Motor neuron (in vitro differentiated cells): Measurements from ENCODE around the gene FKBP4. TPM values are rescaled to one million over a fixed set of nuclear protein-coding genes. Genes with fewer than 3 reads are reported as not detected.

ENCODE experiments used
- ATAC-seq, 8 experiments: fragments of 200-7000 bp; cut with Tn5 transposase; replicated peaks in 6 of 8; 2 replicates each; pipeline ENCODE4 v1.8.0; 2021; ENCODE audit warnings: mild to moderate bottlenecking in 8 of 8, moderate library complexity in 8 of 8
- H3K27ac ChIP-seq, 2 donors: fragments of 250-450 bp; sonication (Bioruptor Pico); 2 replicates each; pipeline ENCODE4 v1.9.0; 2021; ENCODE audit warnings: antibody characterized with exemption in 2 of 2, mild to moderate bottlenecking in 2 of 2, moderate library complexity in 1 of 2
- H3K4me1 ChIP-seq, 2 donors: fragments of 250-450 bp; sonication (Bioruptor Pico); replicated peaks in 1 of 2; 2 replicates each; pipeline ENCODE4 v1.6.1; 2021; ENCODE audit warnings: antibody characterized with exemption in 2 of 2, mild to moderate bottlenecking in 2 of 2, moderate library complexity in 1 of 2
- H3K4me3 ChIP-seq, 5 donors: fragments of 250-450 bp; sonication (Bioruptor Pico); 2 replicates each; pipeline ENCODE4 v1.9.0; 2021; ENCODE audit warnings: antibody characterized with exemption in 5 of 5, mild to moderate bottlenecking in 5 of 5, moderate library complexity in 4 of 5
- WGBS, 10 experiments: fragments of 450-650 bp; shearing (Covaris generic); methylation state at CpG; one replicate each; pipeline ENCODE4 v1.0.0; 2022; 5-methylcytosine and 5-hydroxymethylcytosine counted together
- in situ Hi-C, 9 experiments: fragments of 400-800 bp; cut with MboI; loops; one replicate each; pipeline ENCODE4 v1.15.0; 2021; ENCODE audit warnings: low sequenced_read_pairs in 9 of 9, low pct_unique_long_range_greater_than_20kb in 2 of 9; ENCODE audit not compliant: unreplicated experiment in 9 of 9
- total RNA-seq, 8 experiments: library from RNA; unstranded; fragments of 300-600 nt; gene quantifications; 2 replicates each; pipeline versions ENCODE4 v1.2.3 to v1.2.4, GENCODE V29; 2022

Gene FKBP4
- total RNA-seq, 8 experiments from 2014 or later, result 45.3 to 127 (median 103) TPM

GRCh38 chr12:2805143-2805520, 10.4 kb downstream of the FKBP4 start:
- in situ Hi-C loops, result no loop called here
- no peak overlapping the region for H3K27ac ChIP-seq
- 39 to 100% (median 84%) methylated on average over 1 to 2 of the region's 2 CpGs; no CpG with 5 or more reads in 4 of the 10 experiments for WGBS, 10 experiments
- H3K4me1 ChIP-seq, result no peaks in the 10 kb centered on the region
- ATAC-seq, result no peak
- H3K4me3 ChIP-seq, result no peak overlapping the region

GRCh38 chr12:2806700-2807099, 11.9 kb downstream of the FKBP4 start:
- WGBS, 10 experiments, result 80 to 100% (median 95%) methylated on average over 1 to 4 of the region's 6 CpGs; no CpG with 5 or more reads in 2 of the 10 experiments
- Histone ChIP-seq H3K4me3 (no peak overlapping the region), H3K27ac (no peak overlapping the region), H3K4me1 (peaks cover 1 to 2% of the 10 kb centered on the region in 2 donors)
- no peak for ATAC-seq
- in situ Hi-C loops, result no loop called here

GRCh38 chr12:2811801-2812200, 17.0 kb downstream of the FKBP4 start:
- H3K4me3 ChIP-seq, result peak overlapping the region in 4 of 5 donors; percentile 24 to 90 (median 76)
- H3K27ac ChIP-seq, result no peak overlapping the region
- ATAC-seq, result no peak
- in situ Hi-C loops, result no loop called here
- WGBS, 10 experiments, result 70 to 92% (median 81%) methylated on average over 2 to 5 of the region's 5 CpGs; no CpG with 5 or more reads in 2 of the 10 experiments
- peaks cover 6 to 7% of the 10 kb centered on the region in 2 donors for H3K4me1 ChIP-seq

GRCh38 chr12:2812290-2813213, 17.8 kb downstream of the FKBP4 start, which contains the start of gene ITFG2:
TSS of gene ITFG2 (plus strand) at chr12:2812668. CDS start at chr12:2812761, 93 bp downstream.
- 0 to 50% (median 1%) methylated on average over 1 to 19 of the region's 48 CpGs; no CpG with 5 or more reads in 1 of the 10 experiments for WGBS, 10 experiments
- Histone ChIP-seq H3K4me3 (peak within 1 kb of the TSS; percentile 75 to 90 (median 80)), H3K4me1 (peaks cover 6 to 7% of the 10 kb centered on the region in 2 donors), H3K27ac (peak within 1 kb of the TSS; percentile 98)
- in situ Hi-C loops, result no loop called here
- peak; percentile 93 to 98 (median 97) for ATAC-seq

- 0 to 40% (median 12%) methylated on average over 2 to 9 of the region's 10 CpGs for WGBS, 10 experiments
- peak; percentile 12 to 30 (median 18) for ATAC-seq
- Histone ChIP-seq H3K4me1 (peaks cover 6 to 7% of the 10 kb centered on the region in 2 donors), H3K27ac (peak overlapping the region; percentile 98), H3K4me3 (peak overlapping the region; percentile 75 to 90 (median 80))
- in situ Hi-C loops, result no loop called here
Observed at GRCh38 chr12:2813214-2814185, 18.7 kb downstream of the FKBP4 start.

- H3K27ac ChIP-seq, result no peak overlapping the region
- in situ Hi-C loops, result no loop called here
- ATAC-seq, result no peak
- H3K4me3 ChIP-seq, result no peak overlapping the region
- 81 to 100% (median 93%) methylated on average over 1 to 8 of the region's 15 CpGs; no CpG with 5 or more reads in 1 of the 10 experiments for WGBS, 10 experiments
- H3K4me1 ChIP-seq, result peaks cover 3 to 4% of the 10 kb centered on the region in 2 donors
Observed at GRCh38 chr12:2819810-2820209, 25.0 kb downstream of the FKBP4 start.

GRCh38 chr12:2820432-2820831, 25.7 kb downstream of the FKBP4 start:
- H3K4me3 ChIP-seq, result no peak overlapping the region
- no peak for ATAC-seq
- peaks cover 8 to 9% of the 10 kb centered on the region in 2 donors for H3K4me1 ChIP-seq
- in situ Hi-C loops, result no loop called here
- WGBS, 10 experiments, result 100% methylated on average over 1 to 2 of the region's 9 CpGs; no CpG with 5 or more reads in 8 of the 10 experiments
- H3K27ac ChIP-seq, result no peak overlapping the region

GRCh38 chr12:2823483-2823882, 28.7 kb downstream of the FKBP4 start:
- WGBS, 10 experiments, result 53 to 100% (median 83%) methylated on average over 1 to 7 of the region's 7 CpGs; no CpG with 5 or more reads in 1 of the 10 experiments
- in situ Hi-C loops, result no loop called here
- H3K27ac ChIP-seq, result no peak overlapping the region
- H3K4me3 ChIP-seq, result no peak overlapping the region
- no peak for ATAC-seq
- H3K4me1 ChIP-seq, result peaks cover 10 to 13% of the 10 kb centered on the region in 2 donors

GRCh38 chr12:2824541-2824940, 29.8 kb downstream of the FKBP4 start:
- H3K4me3 ChIP-seq, result no peak overlapping the region
- 46 to 86% (median 68%) methylated on average over 1 to 6 of the region's 6 CpGs; no CpG with 5 or more reads in 2 of the 10 experiments for WGBS, 10 experiments
- no peak overlapping the region for H3K27ac ChIP-seq
- in situ Hi-C loops, result no loop called here
- ATAC-seq, result no peak
- peaks cover 10 to 13% of the 10 kb centered on the region in 2 donors for H3K4me1 ChIP-seq

GRCh38 chr12:2825132-2825531, 30.4 kb downstream of the FKBP4 start:
- H3K4me3 ChIP-seq, result no peak overlapping the region
- in situ Hi-C loops, result loop anchor here in 1 of 9 experiments (25.0 kb wide), 1 partner anchor 212 kb away; no protein-coding TSS in a partner anchor
- no peak overlapping the region for H3K27ac ChIP-seq
- ATAC-seq, result peak in 5 of 8 experiments; percentile 33 to 89 (median 63)
- peaks cover 10 to 13% of the 10 kb centered on the region in 2 donors for H3K4me1 ChIP-seq
- WGBS, 10 experiments, result 0 to 100% (median 44%) methylated on average over 1 to 4 of the region's 4 CpGs; no CpG with 5 or more reads in 1 of the 10 experiments

- WGBS, 10 experiments, result 70 to 100% (median 87%) methylated on average over 1 to 3 of the region's 3 CpGs; no CpG with 5 or more reads in 2 of the 10 experiments
- Histone ChIP-seq H3K4me1 (peaks cover 10 to 13% of the 10 kb centered on the region in 2 donors), H3K4me3 (no peak overlapping the region), H3K27ac (no peak overlapping the region)
- no peak for ATAC-seq
- in situ Hi-C loops, result loop anchor here in 1 of 9 experiments (25.0 kb wide), 1 partner anchor 211 kb away; no protein-coding TSS in a partner anchor
Observed at GRCh38 chr12:2826036-2826435, 31.3 kb downstream of the FKBP4 start.
